Activated CD4-positive, alpha-beta T cell treated with anti-CD3 and anti-CD28 coated beads, Interleukin-2, amount 50 U/mL, for 4 hours (primary cell): Measurements from ENCODE around the gene PNO1.
"Not testable (repeated sequence)": the region's sequence is repeated elsewhere in the genome, so short reads cannot be mapped to it uniquely, and the experiment has no call there.

Experiments
- DNase-seq, 2 experiments: peaks; one replicate each; pipeline ENCODE4 v3.0.0-alpha.2; 2020

The PNO1 gene

DNA sequence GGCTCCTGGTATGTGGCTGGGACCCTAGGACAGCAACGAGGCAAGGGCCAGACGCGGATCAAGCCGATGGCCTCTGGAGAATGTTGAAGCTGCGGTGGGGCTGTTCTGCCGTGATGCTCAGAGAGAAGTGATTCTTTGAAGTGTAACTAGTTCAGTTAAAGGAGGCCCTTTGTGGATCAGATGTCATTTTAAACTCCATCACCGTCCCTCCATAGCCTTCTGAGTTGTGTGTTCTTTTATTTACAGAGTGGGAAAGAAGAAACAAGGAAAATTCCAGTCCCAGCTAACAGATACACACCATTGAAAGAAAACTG, 403 bp downstream of the PNO1 start:
- DNase-seq = no peak

DNA sequence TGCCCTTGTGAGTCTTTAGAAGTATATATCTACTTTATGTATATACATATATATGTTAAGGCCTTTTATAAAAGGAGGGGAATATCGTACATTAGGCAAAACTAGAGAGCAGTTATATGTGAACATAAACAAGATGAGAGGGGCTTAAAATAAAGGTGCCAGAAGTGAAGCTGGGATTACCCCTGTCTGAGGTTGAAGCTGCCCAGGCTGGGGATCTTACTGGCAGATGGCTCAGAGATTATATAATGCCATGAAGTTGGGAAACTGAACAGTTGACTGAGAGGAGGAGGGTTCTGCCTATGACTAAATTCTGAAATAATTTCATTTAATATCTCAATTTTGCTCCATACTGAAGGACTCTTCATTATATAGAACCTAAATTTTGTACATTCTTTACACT, 6.0 kb downstream of the PNO1 start:
- DNase-seq = no peak

DNA sequence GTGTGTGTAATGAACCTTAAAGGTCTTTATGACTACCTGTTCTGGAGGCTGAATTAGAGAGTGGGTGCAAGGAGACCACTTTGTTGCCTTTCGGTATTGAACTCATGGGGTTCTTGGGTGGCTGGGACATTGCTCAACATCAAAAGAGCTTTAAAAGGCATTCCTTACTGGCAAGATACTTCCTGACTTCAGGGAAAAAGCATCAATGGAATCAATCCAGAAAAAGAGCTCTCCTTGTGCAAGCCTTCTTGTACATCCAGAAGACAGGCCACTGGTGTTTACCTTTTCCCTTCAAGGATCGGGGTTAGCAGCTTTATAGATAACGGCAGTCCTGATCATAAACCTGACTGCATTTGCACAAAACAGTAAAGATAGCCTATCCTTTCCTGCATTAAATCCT, 9.5 kb downstream of the PNO1 start:
- DNase-seq = no peak

DNA sequence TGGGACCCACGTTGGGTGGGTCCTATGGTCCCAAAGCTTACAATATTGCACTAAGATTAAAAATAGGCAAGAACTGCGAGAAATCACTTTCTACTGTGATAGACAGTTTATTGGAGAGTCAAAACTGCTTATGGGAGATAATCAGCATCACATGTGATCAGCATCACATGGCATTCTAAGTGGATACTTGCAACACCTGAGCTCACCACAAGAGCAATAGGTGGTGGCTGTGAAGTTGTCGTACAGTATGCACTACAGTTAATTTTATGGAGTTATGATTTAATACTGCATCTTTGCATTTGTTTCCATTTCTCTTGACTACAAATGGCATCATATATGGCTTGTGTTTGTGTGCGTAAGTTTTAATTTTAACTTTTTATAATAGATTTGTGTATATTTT, 11.6 kb downstream of the PNO1 start:
- DNase-seq = no peak

DNA sequence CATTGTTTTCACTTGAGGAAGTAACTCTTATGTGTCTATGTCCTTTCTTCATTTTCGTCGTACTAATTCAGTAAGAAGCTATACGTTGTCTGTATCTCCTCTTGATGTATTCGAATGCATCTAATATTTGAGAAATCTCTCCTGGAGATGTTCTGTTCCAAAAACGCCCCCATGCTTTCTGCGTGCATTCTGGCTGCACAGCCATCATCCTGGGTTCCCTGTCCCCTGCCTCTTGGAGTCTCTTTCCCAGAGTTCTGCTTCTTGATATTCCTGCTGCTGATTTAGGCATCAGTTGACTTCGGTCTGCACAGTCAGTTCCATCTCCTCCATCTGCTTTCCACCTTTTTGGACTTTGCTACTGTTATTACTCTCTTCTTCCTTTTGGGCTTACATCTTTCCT, 13.5 kb downstream of the PNO1 start:
- DNase-seq = no peak

DNA sequence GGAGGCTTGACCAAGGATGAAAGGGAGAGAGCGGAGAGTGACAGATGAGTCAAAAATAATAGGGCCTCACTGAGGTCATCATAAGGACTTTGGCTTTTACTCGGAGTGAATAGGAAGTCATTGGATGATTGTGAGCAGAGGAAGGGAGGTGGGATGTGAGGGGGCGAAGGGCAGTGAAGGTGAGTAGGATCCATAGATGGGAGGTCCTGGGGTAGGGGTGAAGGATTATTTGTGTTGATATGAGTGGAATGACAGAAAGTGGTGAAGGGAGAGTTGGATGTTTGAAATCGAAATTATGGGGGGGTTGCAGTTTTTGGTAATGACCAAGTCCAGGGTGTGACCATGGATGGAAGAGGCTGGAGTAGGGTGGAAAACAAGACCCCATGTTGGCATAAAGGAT, 14.0 kb downstream of the PNO1 start:
- no peak for DNase-seq

DNA sequence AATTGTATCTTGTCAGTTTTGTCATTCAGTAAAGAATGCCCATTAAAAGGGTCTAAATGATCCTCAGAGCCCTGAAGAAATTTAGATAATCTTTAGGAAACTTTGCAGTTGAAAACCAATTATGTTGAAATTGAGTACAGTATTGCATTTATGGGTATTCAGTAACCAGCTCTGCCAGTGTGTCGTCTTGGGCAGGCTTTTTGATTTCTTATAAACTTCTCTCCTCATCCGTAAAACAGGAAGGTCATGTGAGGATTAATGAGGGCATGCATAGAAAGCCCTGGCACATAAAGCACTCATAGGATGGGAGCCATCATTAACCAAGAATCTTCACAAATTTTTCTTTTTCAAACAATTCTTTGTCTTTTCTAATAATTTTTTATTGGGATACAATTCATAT, 14.8 kb downstream of the PNO1 start:
- DNase-seq = no peak

DNA sequence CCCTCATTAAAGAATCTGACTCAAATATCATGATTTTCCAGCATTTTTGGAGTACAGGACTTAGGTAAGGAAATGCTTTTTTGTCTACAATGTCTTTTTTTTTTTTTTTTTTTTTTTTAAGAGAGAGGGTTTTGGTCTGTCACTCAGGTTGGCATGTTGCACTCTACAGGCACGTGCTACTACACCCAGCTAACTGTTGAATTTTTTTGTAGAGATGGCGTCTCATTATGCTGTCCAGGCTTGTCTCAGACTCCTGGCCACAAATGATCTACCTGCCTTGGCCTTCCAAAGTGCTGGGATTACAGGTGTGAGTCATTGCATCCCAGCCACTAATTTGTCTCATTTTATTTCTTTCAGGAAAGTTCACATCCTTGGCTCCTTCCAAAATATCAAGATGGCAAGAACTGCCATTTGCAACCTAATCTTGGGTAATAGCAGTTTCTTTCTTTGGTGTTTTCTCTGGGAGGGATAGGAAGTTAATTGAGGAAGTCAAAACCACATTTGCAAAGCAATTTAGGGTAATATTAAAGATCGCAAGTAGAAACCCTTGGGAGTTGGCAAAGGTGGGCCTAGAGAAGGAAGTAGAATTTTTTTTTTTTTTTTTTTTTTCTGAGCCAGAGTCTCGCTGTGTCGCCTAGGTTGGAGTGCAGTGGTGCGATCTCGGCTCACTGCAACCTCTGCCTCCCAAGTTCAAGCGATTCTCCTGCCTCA, 15.5 kb downstream of the PNO1 start:
- DNase-seq = no peak

DNA sequence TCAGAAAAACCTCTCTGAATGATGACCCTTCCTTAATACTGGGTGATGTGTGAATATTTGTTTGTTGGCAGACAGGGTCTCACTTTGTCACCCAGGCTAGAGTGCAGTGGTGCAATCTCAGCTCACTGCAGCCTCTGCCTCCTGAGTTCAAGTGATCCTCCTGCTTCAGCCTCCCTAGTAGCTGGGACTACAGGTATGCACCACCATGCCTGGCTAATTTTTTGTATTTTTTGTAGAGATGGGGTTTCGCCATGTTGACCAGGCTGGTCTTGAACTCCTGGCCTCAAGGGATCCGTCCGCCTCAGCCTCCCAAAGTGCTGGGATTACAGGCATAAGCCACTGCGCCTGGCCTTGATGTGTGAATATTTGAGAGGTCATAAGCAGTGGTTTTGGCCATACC, 17.5 kb downstream of the PNO1 start:
- DNase-seq = not testable (repeated sequence)

DNA sequence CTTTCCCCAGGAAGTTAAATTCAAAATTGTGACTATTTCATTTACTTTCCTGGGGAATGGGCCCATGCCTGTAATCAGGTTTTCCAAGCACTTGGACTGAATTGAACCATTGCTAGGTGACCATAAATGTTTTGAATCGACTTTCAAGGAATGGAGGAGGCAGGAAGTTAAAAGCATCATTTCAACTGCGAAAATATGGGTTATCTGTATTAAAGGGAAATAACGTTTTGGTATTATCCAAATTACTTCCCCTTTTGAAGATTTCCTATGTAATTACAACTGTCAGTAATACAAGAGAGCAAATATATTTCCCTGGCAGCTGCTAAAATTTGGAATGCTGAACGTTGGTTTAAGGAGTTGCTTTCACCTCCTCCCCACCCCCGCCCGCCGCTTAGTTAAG, 19.0 kb downstream of the PNO1 start:
- DNase-seq = no peak

DNA sequence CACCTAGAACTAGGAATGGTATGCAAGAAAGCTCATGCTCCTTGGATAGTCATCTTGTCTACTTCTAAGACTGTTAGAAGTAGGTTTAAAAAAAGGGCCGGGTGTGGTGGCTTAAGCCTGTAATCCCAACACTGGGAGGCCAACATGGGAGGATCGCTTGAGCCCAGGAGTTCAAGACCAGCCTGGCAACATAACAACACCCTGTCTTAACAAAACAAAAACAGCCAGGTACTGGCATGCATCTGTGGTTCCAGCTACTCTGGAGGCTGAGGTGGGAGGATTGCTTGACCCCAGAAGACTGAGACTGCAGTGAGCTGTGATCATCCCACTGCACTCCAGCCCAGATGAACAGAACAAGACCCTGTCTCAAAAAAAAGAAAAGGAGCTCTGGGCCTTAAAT, 19.9 kb downstream of the PNO1 start:
- no peak for DNase-seq

DNA sequence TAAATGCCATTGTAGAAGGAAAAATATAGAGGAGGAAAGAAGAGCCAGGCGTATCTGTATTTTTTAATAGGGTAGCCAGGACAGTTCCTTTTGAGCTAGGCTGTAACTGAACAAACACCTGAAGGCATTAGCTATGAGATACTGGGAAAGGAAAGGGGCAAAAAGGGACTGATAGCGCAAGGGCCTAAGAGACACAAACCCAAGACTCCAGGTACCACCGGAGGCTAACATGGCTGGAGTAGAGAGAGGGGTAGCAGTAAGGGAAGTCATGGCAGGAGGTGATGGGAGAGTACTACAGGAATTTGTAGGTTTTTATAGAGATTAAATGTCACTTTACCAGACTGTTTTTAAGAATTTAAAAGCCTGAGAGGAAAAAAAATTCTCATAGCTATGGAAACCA, 20.7 kb downstream of the PNO1 start:
- DNase-seq = no peak

DNA sequence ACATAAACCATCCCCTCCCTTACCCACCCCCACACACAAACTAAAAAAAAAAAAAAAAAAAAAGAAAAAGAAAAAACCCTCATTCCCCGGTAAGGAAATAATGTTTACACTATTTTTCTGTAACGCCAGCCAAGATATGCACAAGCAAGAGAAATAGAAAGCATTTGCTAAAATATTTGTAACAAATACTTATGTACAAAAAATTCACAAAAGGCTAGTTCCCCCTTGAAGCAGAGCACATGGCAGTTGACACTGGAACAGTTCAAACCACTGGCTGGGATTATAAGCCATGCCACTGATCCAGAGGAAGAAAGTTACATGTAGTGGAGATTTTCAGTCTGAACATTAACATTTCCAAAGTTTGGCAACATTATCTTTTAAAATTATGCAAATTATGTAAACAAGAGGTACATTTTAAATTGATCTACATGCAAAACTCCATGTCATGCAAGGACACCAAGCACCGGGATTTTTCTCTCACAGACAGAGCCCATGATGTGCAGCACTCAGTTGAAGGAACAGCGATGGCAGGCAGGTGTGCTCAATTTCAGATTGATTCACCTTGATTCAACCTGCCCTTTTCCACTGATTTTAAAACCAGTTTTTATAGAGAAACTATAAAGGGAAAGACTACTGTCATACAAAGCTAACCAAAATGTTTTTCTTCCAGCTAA, 21.4 kb downstream of the PNO1 start:
- no peak for DNase-seq

DNA sequence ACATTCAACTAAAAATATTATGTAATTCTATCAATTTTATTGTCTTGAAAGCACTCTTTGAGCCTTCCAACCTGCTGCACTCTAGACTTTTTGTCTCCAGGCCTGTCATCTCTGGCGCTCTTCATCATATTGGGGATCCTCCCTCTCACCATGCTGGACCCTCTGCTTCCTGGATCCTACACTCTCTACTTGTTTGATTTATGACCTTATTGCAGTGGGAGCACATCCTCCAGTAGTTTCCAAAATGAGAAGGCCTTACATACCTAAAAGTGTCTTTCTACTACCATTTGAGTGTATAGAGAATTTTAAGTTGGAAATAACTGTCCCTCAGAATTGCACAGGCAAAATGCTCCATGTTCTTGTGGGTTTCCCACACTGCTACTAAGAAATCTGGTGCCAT, 25.2 kb downstream of the PNO1 start:
- DNase-seq = no peak

DNA sequence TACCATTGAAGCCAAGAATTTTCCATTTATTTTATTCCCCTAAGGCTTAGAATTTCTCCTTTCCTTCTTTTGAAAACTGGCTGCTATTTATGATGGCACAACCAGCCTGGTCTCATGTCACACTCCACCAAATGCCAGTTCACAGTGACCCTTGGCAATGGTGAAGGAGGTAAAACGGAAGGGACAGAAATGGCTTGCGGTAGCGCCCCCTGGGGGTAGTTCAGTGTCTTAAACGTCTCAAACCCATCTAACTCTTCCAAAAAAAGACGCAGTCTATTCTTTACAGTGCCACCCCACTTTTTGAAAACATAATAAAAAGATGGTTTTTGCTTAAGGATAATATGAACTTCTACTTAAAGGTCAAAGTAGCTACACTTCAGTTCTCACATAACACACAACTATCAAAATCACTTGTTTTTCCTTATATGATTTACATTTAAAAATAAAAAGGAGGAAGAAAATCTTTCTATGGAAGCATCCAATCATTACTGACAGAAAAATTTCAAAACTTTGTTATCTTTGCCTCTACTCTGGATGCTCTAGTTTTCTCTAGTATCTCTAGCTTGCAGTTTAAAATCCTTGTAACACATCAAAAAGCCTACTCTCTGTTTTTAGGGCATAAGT, 28.0 kb downstream of the PNO1 start:
- peak; percentile 41 to 49 for DNase-seq

DNA sequence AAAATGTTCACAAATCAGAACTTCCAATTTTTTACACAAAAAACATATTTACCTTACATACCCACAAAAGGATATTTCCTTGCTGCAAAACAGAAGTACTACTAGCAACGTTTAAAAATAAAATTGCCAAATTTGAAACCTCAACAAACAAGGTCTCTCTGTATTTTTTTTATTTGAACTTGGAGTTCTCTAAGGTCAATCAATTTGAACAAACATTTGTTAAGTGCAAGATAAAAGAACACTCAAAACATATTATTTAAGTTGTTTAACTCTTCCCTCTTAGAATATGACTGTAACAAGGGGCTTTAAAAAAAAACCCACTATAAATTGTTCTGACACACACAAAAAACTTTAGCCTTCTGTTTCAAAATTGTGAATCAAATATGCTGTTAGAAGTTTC, 29.6 kb downstream of the PNO1 start:
- no peak for DNase-seq

DNA sequence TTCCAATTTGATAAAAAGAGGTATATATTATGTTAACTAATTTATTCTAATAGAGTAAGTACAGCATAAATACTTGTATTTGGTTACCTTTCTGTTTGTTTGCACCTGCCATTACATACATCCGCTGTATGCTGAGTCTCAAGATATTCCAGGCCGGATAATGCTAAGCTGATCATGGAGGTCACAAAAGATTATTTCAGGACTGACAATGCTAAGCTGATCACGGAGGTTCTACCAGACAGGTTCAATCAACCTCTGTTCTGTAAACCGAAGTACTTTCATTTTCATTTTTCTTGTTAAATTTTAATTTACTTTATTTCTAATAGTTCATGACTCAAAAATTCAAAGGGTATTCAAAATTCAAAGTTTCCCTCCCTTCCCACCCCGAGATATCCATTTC, 31.1 kb downstream of the PNO1 start:
- no peak for DNase-seq

DNA sequence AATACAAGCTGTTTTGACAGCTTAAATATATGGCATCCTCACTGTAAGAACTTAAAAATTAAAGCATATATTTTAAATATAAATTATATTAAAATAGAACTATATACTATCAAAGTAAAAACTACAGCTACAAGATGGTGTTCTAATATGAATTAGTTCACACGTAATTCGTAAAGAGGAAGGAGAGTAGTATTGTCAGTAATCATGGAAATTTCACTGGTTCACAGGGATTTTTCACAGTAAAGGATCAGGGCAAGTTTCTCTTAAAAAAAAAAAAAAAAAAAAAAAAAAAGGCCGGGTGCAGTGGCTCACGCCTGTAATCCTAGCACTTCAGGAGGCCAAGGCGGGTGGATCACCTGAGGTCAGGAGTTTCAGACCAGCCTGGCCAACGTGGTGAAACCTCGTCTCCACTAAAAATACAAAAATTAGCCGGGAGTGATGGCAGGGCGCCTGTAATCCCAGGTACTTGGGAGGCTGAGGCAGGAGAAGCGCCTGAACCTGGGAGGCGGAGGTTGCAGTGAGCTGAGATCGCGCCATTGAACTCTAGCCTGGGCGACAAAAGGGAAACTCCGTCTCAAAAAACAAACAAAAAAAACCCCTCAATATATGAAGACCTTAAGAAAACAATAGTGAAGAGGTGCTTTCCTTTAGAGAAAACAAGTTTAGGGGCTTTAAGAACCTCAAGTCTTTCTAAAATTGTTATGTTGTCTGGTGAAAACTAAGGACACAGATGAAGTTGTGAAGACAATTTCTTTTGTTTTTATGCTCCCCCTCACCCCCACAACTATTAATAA, 32.5 kb downstream of the PNO1 start:
- no peak for DNase-seq

DNA sequence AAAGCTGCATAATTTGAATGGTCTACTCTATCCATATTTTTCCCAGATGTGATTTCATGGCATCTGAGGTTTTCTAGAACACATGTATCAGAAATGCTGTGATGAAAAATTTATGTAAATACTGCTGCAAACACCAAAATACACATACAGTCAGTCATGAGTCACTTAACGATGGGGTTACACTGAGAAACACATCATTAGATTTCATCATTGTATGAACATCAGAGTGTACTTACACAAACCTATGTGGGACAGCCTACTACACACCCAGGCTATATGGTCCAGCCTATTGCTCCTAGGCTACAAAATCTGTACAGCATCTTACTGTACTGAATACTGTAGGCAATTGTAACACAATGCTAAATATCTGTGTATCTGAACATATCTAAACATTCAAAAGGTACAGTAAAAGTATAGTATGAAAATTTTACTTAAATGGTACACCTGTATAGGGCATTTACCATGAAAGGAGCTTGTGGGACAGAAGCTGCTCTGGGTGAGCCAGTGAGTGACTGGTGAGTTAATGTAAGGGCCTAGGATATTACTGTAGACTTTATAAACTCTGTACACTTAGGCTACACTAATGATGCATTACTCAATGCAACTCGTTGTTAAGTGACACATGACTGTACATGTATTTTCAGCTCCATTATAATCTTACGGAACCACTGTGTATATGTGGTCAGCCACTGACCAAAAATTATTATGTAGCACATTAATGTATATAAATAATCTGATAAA, 33.5 kb downstream of the PNO1 start:
- DNase-seq = no peak

DNA sequence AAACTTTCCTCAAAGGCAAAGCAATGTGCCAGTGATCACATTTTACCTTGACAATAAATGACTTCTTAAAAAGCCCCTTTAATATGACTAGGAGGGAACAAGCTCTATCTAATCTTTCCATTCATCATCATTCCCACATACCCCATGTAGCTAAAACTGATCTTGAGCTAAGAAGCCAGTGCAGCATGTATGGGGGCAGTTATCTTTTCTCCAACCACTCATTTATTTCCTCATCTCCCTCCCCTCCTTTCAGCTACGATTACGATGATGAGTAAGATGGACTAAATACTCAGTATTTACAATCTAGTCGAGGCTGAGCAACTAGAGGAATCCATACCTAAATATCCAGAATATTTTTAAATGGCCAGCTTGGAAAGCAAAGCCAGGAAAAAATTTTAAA, 35.5 kb downstream of the PNO1 start:
- DNase-seq = no peak

DNA sequence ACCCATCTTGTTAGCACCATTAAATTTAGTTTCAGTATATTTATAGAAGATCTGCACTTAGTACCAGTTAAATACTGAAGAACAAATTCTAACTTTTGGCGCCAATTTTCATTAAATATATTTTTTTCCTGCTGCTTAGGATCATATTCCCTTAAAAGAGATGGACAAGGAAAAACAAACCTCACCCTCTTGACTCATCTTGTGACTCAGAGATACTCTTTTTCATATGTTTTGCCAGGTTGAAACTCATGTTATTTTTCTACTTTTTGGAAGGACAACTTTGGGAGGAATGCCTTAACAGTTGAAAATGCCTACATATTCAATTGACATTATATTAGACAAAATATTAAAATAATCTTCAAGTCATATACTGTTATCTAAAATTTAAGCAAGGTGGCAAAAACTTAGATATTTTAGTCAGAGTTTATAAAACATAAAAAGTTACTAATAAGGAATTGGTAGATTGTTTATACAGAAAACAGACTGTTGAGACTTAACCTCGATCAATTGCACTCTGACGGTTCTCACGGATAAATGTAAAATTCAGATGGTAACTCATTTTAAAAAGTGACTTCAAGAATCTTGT, 36.2 kb downstream of the PNO1 start:
- no peak for DNase-seq

DNA sequence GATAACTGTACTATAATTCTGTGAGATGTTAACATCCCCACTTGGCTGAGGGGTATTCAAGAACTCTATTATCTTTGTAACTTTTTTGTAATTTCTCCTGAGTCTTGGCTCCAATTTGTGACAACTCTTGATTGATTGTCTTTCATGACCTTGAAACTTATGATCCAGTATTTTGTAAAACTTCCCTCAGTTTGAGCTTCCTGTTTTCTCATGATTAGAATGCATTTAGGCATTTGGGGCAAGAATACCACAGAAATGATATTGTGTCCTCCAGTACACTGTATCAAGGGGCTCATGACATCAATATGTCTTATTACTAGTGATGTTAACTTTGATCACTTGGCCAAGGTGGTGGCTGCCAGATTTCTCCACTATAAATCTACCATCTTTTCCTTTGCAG, 37.4 kb downstream of the PNO1 start:
- DNase-seq = no peak
